ENCODE data around the gene TAOK2. TPM values are rescaled to one million over a fixed set of nuclear protein-coding genes. Genes with fewer than 3 reads are reported as not detected.
"Not testable (repeated sequence)": the region's sequence is repeated elsewhere in the genome, so short reads cannot be mapped to it uniquely, and the experiment has no call there.

The TAOK2 gene
- total RNA-seq, 1 donor from 2014 or later: 45.1 TPM

- no peak for DNase-seq (ENCODE audit: low spot score)
These were observed 49.9 kb downstream of the TAOK2 start for GRCh38 chr16:30023586-30023985.

GRCh38 chr16:30024451-30024850 is 50.8 kb downstream of the TAOK2 start:
- DNase-seq (ENCODE audit: low spot score): no peak

GRCh38 chr16:30025156-30025555 is 51.5 kb downstream of the TAOK2 start:
- no peak for DNase-seq (ENCODE audit: low spot score)

GRCh38 chr16:30025574-30025973 is 51.9 kb downstream of the TAOK2 start:
- DNase-seq (ENCODE audit: low spot score): no peak

- DNase-seq (ENCODE audit: low spot score): no peak
These were observed 52.8 kb downstream of the TAOK2 start for GRCh38 chr16:30026449-30026848.

- no peak for DNase-seq (ENCODE audit: low spot score)
These were observed 54.1 kb downstream of the TAOK2 start for GRCh38 chr16:30027588-30028437.

- DNase-seq (ENCODE audit: low spot score): no peak
These were observed 54.9 kb downstream of the TAOK2 start for GRCh38 chr16:30028438-30029076.

GRCh38 chr16:30030011-30030685 is 56.5 kb downstream of the TAOK2 start:
- no peak for DNase-seq (ENCODE audit: low spot score)

- no peak for DNase-seq (ENCODE audit: low spot score)
These were observed 57.3 kb downstream of the TAOK2 start, which contains the start of gene TLCD3B for GRCh38 chr16:30030841-30031413. Gene TLCD3B (minus strand): TSS chr16:30031271. CDS start chr16:30030527, 744 bp downstream.

- DNase-seq (ENCODE audit: low spot score): no peak
These were observed 57.8 kb downstream of the TAOK2 start for GRCh38 chr16:30031477-30031918.

- DNase-seq (ENCODE audit: low spot score): no peak
These were observed 58.6 kb downstream of the TAOK2 start for GRCh38 chr16:30032083-30032819.

- no peak for DNase-seq (ENCODE audit: low spot score)
These were observed 59.6 kb downstream of the TAOK2 start for GRCh38 chr16:30033270-30033669.

GRCh38 chr16:30040221-30040620 is 66.6 kb downstream of the TAOK2 start:
- DNase-seq (ENCODE audit: low spot score): no peak

- DNase-seq (ENCODE audit: low spot score): not testable (repeated sequence)
These were observed 67.0 kb downstream of the TAOK2 start for GRCh38 chr16:30040690-30041089.

- no peak for DNase-seq (ENCODE audit: low spot score)
These were observed 68.2 kb downstream of the TAOK2 start for GRCh38 chr16:30041841-30042240.

Other genes starting within 250 kb of the TAOK2 start
- gene C16orf54, start 227.9 kb upstream of the TAOK2 start, total RNA-seq: 1.6 TPM
- gene ZG16, start 195.6 kb upstream of the TAOK2 start, total RNA-seq: not detected
- gene KIF22, start 183.1 kb upstream of the TAOK2 start, total RNA-seq: 34.3 TPM
- gene MAZ, start 167.3 kb upstream of the TAOK2 start, total RNA-seq: 143 TPM
- 10.6 TPM for gene PRRT2, start 161.7 kb upstream of the TAOK2 start, total RNA-seq
- 20.7 TPM for gene PAGR1, start 157.7 kb upstream of the TAOK2 start, total RNA-seq
- 158 TPM for gene MVP, start 153.4 kb upstream of the TAOK2 start, total RNA-seq
- 71.4 TPM for gene CDIPT, start 110.6 kb upstream of the TAOK2 start, total RNA-seq
- gene SEZ6L2, start 74.3 kb upstream of the TAOK2 start, total RNA-seq: 7.5 TPM
- gene ASPHD1, start 73.4 kb upstream of the TAOK2 start, total RNA-seq: 1.2 TPM
- 33.6 TPM for gene KCTD13, start 47.6 kb upstream of the TAOK2 start, total RNA-seq
- gene TMEM219, start 11.8 kb upstream of the TAOK2 start, total RNA-seq: 131 TPM
- gene HIRIP3, start 21.7 kb downstream of the TAOK2 start, total RNA-seq: 11.2 TPM
- 88.5 TPM for gene INO80E, start 22.4 kb downstream of the TAOK2 start, total RNA-seq
- gene DOC2A, start 37.2 kb downstream of the TAOK2 start, total RNA-seq: 3.1 TPM
- not detected for gene C16orf92, start 49.3 kb downstream of the TAOK2 start, total RNA-seq
- not detected for gene TLCD3B, start 57.4 kb downstream of the TAOK2 start, total RNA-seq
- gene ALDOA, start 91.9 kb downstream of the TAOK2 start, total RNA-seq: 1,279 TPM
- gene PPP4C, start 102.1 kb downstream of the TAOK2 start, total RNA-seq: 88.9 TPM
- gene TBX6, start 118.1 kb downstream of the TAOK2 start, total RNA-seq: 8.9 TPM
- 31.0 TPM for gene YPEL3, start 122.3 kb downstream of the TAOK2 start, total RNA-seq
- gene GDPD3, start 139.7 kb downstream of the TAOK2 start, total RNA-seq: 53.1 TPM
- 96.4 TPM for gene MAPK3, start 149.4 kb downstream of the TAOK2 start, total RNA-seq
- gene CORO1A, start 209.7 kb downstream of the TAOK2 start, total RNA-seq: 24.2 TPM
- gene BOLA2B, start 219.8 kb downstream of the TAOK2 start, total RNA-seq: 82.9 TPM
- 36.4 TPM for gene SLX1A, start 220.0 kb downstream of the TAOK2 start, total RNA-seq
- 28.3 TPM for gene SULT1A3, start 225.4 kb downstream of the TAOK2 start, total RNA-seq

Measured in ureter (tissue), 1 donor.